ENCODE measurements around the gene TMPRSS9.

Gene TMPRSS9

GRCh38 chr19:2341244-2341751 lies 18.8 kb upstream of the TMPRSS9 start:
- Histone ChIP-seq H3F3A (ENCODE audit: insufficient read depth, low read length) (no peaks in the 10 kb centered on the region), H3K4me1 (ENCODE audit: insufficient read depth, low read length, severe bottlenecking) (no peaks in the 10 kb centered on the region), H3K36me3 (ENCODE audit: insufficient read depth, low read length) (peaks cover 53% of the 10 kb centered on the region), H3K9ac (ENCODE audit: low read length) (no peak overlapping the region), H3K4me2 (ENCODE audit: low read length) (no peak overlapping the region), H4K20me1 (ENCODE audit: insufficient read depth, low read length) (no peaks in the 10 kb centered on the region), H3K4me3 (ENCODE audit: low read depth, low read length, poor library complexity, severe bottlenecking) (no peak overlapping the region), H3K9me2 (ENCODE audit: low read depth, low read length) (no peaks in the 10 kb centered on the region), H3K27ac (ENCODE audit: low read depth, low read length, poor library complexity, severe bottlenecking) (no peak overlapping the region), H3K79me2 (ENCODE audit: insufficient read depth, low read length) (no peaks in the 10 kb centered on the region), H2AFZ (ENCODE audit: low read length) (no peak overlapping the region), H3K9me3 (ENCODE audit: low read length) (no peaks in the 10 kb centered on the region), H3K27me3 (ENCODE audit: insufficient read depth, low read length) (no peaks in the 10 kb centered on the region)
- TF ChIP-seq CTCF (IDR thresholded peaks at IDR 0.05; ENCODE audit: low read length): no peak
- no peak for TF ChIP-seq EZH2 (IDR thresholded peaks at IDR 0.05; ENCODE audit: borderline replicate concordance, low read length)

GRCh38 chr19:2341982-2342381 lies 18.1 kb upstream of the TMPRSS9 start:
- H3K36me3 ChIP-seq (ENCODE audit: insufficient read depth, low read length): peaks cover 60% of the 10 kb centered on the region
- H3K9me2 ChIP-seq (ENCODE audit: low read depth, low read length): no peaks in the 10 kb centered on the region
- H3K27ac ChIP-seq (ENCODE audit: low read depth, low read length, poor library complexity, severe bottlenecking): no peak overlapping the region
- no peak for TF ChIP-seq EZH2 (IDR thresholded peaks at IDR 0.05; ENCODE audit: borderline replicate concordance, low read length)
- no peak for TF ChIP-seq CTCF (IDR thresholded peaks at IDR 0.05; ENCODE audit: low read length)
- no peaks in the 10 kb centered on the region for H3K27me3 ChIP-seq (ENCODE audit: insufficient read depth, low read length)
- no peak overlapping the region for H3K4me3 ChIP-seq (ENCODE audit: low read depth, low read length, poor library complexity, severe bottlenecking)
- no peaks in the 10 kb centered on the region for H3K9me3 ChIP-seq (ENCODE audit: low read length)
- no peaks in the 10 kb centered on the region for H3F3A ChIP-seq (ENCODE audit: insufficient read depth, low read length)
- H3K9ac ChIP-seq (ENCODE audit: low read length): no peak overlapping the region
- no peaks in the 10 kb centered on the region for H4K20me1 ChIP-seq (ENCODE audit: insufficient read depth, low read length)
- no peak overlapping the region for H3K4me2 ChIP-seq (ENCODE audit: low read length)
- H3K79me2 ChIP-seq (ENCODE audit: insufficient read depth, low read length): no peaks in the 10 kb centered on the region
- H3K4me1 ChIP-seq (ENCODE audit: insufficient read depth, low read length, severe bottlenecking): no peaks in the 10 kb centered on the region
- H2AFZ ChIP-seq (ENCODE audit: low read length): no peak overlapping the region

- Histone ChIP-seq H3K27me3 (ENCODE audit: insufficient read depth, low read length) (no peaks in the 10 kb centered on the region), H3K9me3 (ENCODE audit: low read length) (no peaks in the 10 kb centered on the region), H3K4me2 (ENCODE audit: low read length) (no peak overlapping the region), H3K27ac (ENCODE audit: low read depth, low read length, poor library complexity, severe bottlenecking) (no peak overlapping the region), H3K4me3 (ENCODE audit: low read depth, low read length, poor library complexity, severe bottlenecking) (no peak overlapping the region), H3K36me3 (ENCODE audit: insufficient read depth, low read length) (peaks cover 60% of the 10 kb centered on the region), H3K79me2 (ENCODE audit: insufficient read depth, low read length) (no peaks in the 10 kb centered on the region), H2AFZ (ENCODE audit: low read length) (no peak overlapping the region), H3K9me2 (ENCODE audit: low read depth, low read length) (no peaks in the 10 kb centered on the region), H4K20me1 (ENCODE audit: insufficient read depth, low read length) (no peaks in the 10 kb centered on the region), H3K9ac (ENCODE audit: low read length) (no peak overlapping the region), H3K4me1 (ENCODE audit: insufficient read depth, low read length, severe bottlenecking) (no peaks in the 10 kb centered on the region), H3F3A (ENCODE audit: insufficient read depth, low read length) (no peaks in the 10 kb centered on the region)
- TF ChIP-seq EZH2 (IDR thresholded peaks at IDR 0.05; ENCODE audit: borderline replicate concordance, low read length) (no peak), CTCF (IDR thresholded peaks at IDR 0.05; ENCODE audit: low read length) (no peak)
Observed at GRCh38 chr19:2342656-2343288, 17.3 kb upstream of the TMPRSS9 start.
